ENCODE results near the gene ATP13A1.
A peak's percentile ranks its signal among the peaks of the same experiment; 100 is the strongest.

ATP13A1 gene

GRCh38 chr19:19624032-19624570 lies 39.4 kb downstream of the ATP13A1 start:
- peak overlapping the region; percentile 37 for H3K27ac ChIP-seq
- POLR2A ChIA-PET (ENCODE audit: low non-redundant PET): interaction anchor here (1.0 kb wide), 1 partner anchor 85 kb away, joined by 3 read pairs; no protein-coding TSS in a partner anchor
- DNase-seq (ENCODE audit: low spot score): no peak
- CTCF ChIA-PET: no interaction called here
- TF ChIP-seq CTCF (conservative IDR thresholded peaks at IDR 0.05; ENCODE audit: low read depth): no peak

GRCh38 chr19:19623383-19623782 lies 40.1 kb downstream of the ATP13A1 start:
- CTCF ChIA-PET: interaction anchor here (0.8 kb wide), 1 partner anchor 21 kb away, joined by 6 read pairs; no protein-coding TSS in a partner anchor
- POLR2A ChIA-PET (ENCODE audit: low non-redundant PET): interaction anchor here (0.7 to 1.0 kb wide), 2 partner anchors 85 to 118 kb away, joined by 3 read pairs; no protein-coding TSS in a partner anchor
- no peak for TF ChIP-seq CTCF (conservative IDR thresholded peaks at IDR 0.05; ENCODE audit: low read depth)
- peak overlapping the region; percentile 37 for H3K27ac ChIP-seq
- no peak for DNase-seq (ENCODE audit: low spot score)

- CTCF ChIA-PET: interaction anchor here (0.9 kb wide), 1 partner anchor 32 kb away, joined by 3 read pairs; no protein-coding TSS in a partner anchor
- POLR2A ChIA-PET (ENCODE audit: low non-redundant PET): no interaction called here
- no peak for TF ChIP-seq CTCF (conservative IDR thresholded peaks at IDR 0.05; ENCODE audit: low read depth)
- DNase-seq (ENCODE audit: low spot score): no peak
- H3K27ac ChIP-seq: no peak overlapping the region
These were observed 43.6 kb downstream of the ATP13A1 start for GRCh38 chr19:19619849-19620210.

- ChIA-PET POLR2A (ENCODE audit: low non-redundant PET) (interaction anchor here (0.6 kb wide), 1 partner anchor 10 kb away, joined by 6 read pairs; no protein-coding TSS in a partner anchor), CTCF (interaction anchor here (0.7 to 0.9 kb wide), 2 partner anchors 32 to 66 kb away, joined by 3 read pairs; no protein-coding TSS in a partner anchor)
- H3K27ac ChIP-seq: peak overlapping the region; percentile 53
- no peak for TF ChIP-seq CTCF (conservative IDR thresholded peaks at IDR 0.05; ENCODE audit: low read depth)
- DNase-seq (ENCODE audit: low spot score): no peak
These were observed 44.2 kb downstream of the ATP13A1 start for GRCh38 chr19:19619181-19619848.

- ChIA-PET CTCF (interaction anchor here (0.7 to 1.0 kb wide), 2 partner anchors 65 to 86 kb away, joined by 3 read pairs; no protein-coding TSS in a partner anchor), POLR2A (ENCODE audit: low non-redundant PET) (no interaction called here)
- DNase-seq (ENCODE audit: low spot score): peak; percentile 92
- no peak for TF ChIP-seq CTCF (conservative IDR thresholded peaks at IDR 0.05; ENCODE audit: low read depth)
- peak within 1 kb of the TSS; percentile 53 for H3K27ac ChIP-seq
These were observed 45.0 kb downstream of the ATP13A1 start, which contains the start of gene PBX4 for GRCh38 chr19:19618219-19619051. PBX4 (minus strand) TSS chr19:19618687; CDS start chr19:19618629, 58 bp downstream.

GRCh38 chr19:19615086-19615485 lies 48.4 kb downstream of the ATP13A1 start:
- TF ChIP-seq CTCF (conservative IDR thresholded peaks at IDR 0.05; ENCODE audit: low read depth): no peak
- H3K27ac ChIP-seq: peak overlapping the region; percentile 82; the same call in 1 of the 2 replicates
- ChIA-PET POLR2A (ENCODE audit: low non-redundant PET) (no interaction called here), CTCF (interaction anchor here (0.6 kb wide), 1 partner anchor 1811 kb away, joined by 3 read pairs; no protein-coding TSS in a partner anchor)
- no peak for DNase-seq (ENCODE audit: low spot score)

Data from RWPE1 (cell line).